ENCODE data around the gene KNL1. TPM values are rescaled to one million over a fixed set of nuclear protein-coding genes. Genes with fewer than 3 reads are reported as not detected.

Gene KNL1
- total RNA-seq, 1 experiment from 2014 or later: 19.7 TPM

DNA sequence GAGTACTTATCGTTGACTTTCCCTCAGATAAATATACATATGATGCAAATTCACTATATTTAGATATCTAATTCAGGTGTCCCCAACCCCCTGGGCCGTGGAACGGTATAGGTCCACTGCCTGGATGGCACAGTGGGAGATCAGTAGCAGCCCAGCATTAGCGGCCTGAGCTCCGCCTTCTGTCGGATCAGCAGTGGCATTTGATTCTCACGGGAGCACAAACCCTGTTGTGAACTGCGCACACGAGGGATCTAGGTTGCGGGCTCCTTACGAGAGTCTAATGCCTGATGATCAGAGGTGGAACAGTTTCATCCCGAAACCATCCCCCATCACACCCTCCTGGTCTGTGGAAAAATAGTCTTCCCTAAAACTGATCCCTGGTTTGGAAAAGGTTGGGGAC is 6.9 kb downstream of the KNL1 start:
- H3T11ph ChIP-seq (ENCODE audit: low read length): no peak overlapping the region
- H3K4me2 ChIP-seq (ENCODE audit: insufficient read depth, insufficient read length, low read length): no peak overlapping the region
- no peak overlapping the region for H3K4ac ChIP-seq (ENCODE audit: low read depth, low read length)
- H3K9ac ChIP-seq (ENCODE audit: extremely low read depth, insufficient read length, low read length): no peak overlapping the region
- no peak overlapping the region for H4K8ac ChIP-seq (replicated peaks; ENCODE audit: insufficient read length, low read depth, low read length)
- no peak overlapping the region for H2BK5ac ChIP-seq (ENCODE audit: insufficient read length, low read length)
- no peak overlapping the region for H2AK5ac ChIP-seq (ENCODE audit: insufficient read length, low read length)
- no peak overlapping the region for H3K18ac ChIP-seq (ENCODE audit: insufficient read length, low read depth, low read length)
- H3K27me3 ChIP-seq (ENCODE audit: insufficient read depth, low read length): no peaks in the 10 kb centered on the region
- no peak overlapping the region for H3K23ac ChIP-seq (ENCODE audit: insufficient read length, low read depth, low read length)
- no peak overlapping the region for H3K56ac ChIP-seq (ENCODE audit: insufficient read length, low read depth, low read length)
- Mint-ChIP-seq H3K4me3 (no peak overlapping the region), H3K36me3 (ENCODE audit: insufficient read depth in 1 of 3, low read depth in 3 of 3) (peaks cover 0 to 4% (median 0%) of the 10 kb centered on the region in 3 experiments; a peak in 2 of 7 replicates), H3K4me1 (no peaks in the 10 kb centered on the region), H3K9me3 (no peaks in the 10 kb centered on the region), H3K27ac (no peak overlapping the region), H3K27me3 (ENCODE audit: low read depth) (no peaks in the 10 kb centered on the region)
- H4K5ac ChIP-seq (ENCODE audit: insufficient read length, low read depth, low read length): no peak overlapping the region
- H4K91ac ChIP-seq (ENCODE audit: insufficient read length, low read depth, low read length): no peak overlapping the region
- TF ChIP-seq, protein P1, sequence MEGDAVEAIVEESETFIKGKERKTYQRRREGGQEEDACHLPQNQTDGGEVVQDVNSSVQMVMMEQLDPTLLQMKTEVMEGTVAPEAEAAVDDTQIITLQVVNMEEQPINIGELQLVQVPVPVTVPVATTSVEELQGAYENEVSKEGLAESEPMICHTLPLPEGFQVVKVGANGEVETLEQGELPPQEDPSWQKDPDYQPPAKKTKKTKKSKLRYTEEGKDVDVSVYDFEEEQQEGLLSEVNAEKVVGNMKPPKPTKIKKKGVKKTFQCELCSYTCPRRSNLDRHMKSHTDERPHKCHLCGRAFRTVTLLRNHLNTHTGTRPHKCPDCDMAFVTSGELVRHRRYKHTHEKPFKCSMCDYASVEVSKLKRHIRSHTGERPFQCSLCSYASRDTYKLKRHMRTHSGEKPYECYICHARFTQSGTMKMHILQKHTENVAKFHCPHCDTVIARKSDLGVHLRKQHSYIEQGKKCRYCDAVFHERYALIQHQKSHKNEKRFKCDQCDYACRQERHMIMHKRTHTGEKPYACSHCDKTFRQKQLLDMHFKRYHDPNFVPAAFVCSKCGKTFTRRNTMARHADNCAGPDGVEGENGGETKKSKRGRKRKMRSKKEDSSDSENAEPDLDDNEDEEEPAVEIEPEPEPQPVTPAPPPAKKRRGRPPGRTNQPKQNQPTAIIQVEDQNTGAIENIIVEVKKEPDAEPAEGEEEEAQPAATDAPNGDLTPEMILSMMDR (conservative IDR thresholded peaks at IDR 0.05): no peak
- H3K23me2 ChIP-seq (ENCODE audit: insufficient read length, low read depth, low read length, poor library complexity, severe bottlenecking): no peaks in the 10 kb centered on the region
- no peaks in the 10 kb centered on the region for H3K4me1 ChIP-seq (ENCODE audit: insufficient read depth, low read length)
- no peak overlapping the region for H2BK15ac ChIP-seq (ENCODE audit: low read depth, low read length)
- no peaks in the 10 kb centered on the region for H3K9me3 ChIP-seq (ENCODE audit: control insufficient read depth, low read depth, low read length)
- no peak overlapping the region for H3K14ac ChIP-seq (ENCODE audit: insufficient read depth, low read length)
- DNase-seq: no peak
- peaks cover 2% of the 10 kb centered on the region for H3K79me1 ChIP-seq (ENCODE audit: insufficient read depth, low read depth, low read length, poor library complexity, severe bottlenecking)
- WGBS (ENCODE audit: extremely low coverage, insufficient read length, low lambda C conversion rate): no CpG with 5 or more reads among the region's 12 CpGs
- H3K27ac ChIP-seq (ENCODE audit: insufficient read length, low read depth, low read length): no peak overlapping the region
- H2BK12ac ChIP-seq (ENCODE audit: insufficient read length, low read depth, low read length): no peak overlapping the region
- H2BK20ac ChIP-seq (ENCODE audit: low read depth, low read length, poor library complexity, severe bottlenecking): no peak overlapping the region
- H2BK120ac ChIP-seq (ENCODE audit: low read depth, low read length, poor library complexity, severe bottlenecking): no peak overlapping the region
- no peaks in the 10 kb centered on the region for H3K79me2 ChIP-seq (ENCODE audit: insufficient read depth, low read length)
- H2AFZ ChIP-seq (ENCODE audit: low read length): no peak overlapping the region
- no peaks in the 10 kb centered on the region for H4K20me1 ChIP-seq (ENCODE audit: control insufficient read depth, insufficient read depth, insufficient read length)
